Epithelial cell of esophagus (primary cell): Measurements from ENCODE around the gene PAX6.

Source experiments
- DNase-seq: peaks from one replicate; pipeline ENCODE4 v3.0.0; 2010; ENCODE audit warnings: low read depth
- H3K4me3 ChIP-seq: 2 replicates; pipeline ENCODE4 v1.5.1; 2011; ENCODE audit warnings: mild to moderate bottlenecking, low read length, control low read depth
- TF ChIP-seq, protein P1 (sequence below): IDR thresholded peaks from 2 replicates; pipeline ENCODE4 v1.5.1; 2011; ENCODE audit warnings: low read depth, mild to moderate bottlenecking, low read length, control low read depth, inconsistent platforms; ENCODE audit not compliant: insufficient read depth; ENCODE audit errors: missing control alignments

PAX6 gene

GRCh38 chr11:31790649-31791048, 20.5 kb downstream of the PAX6 start:
- DNase-seq, result no peak
- TF ChIP-seq, protein P1, sequence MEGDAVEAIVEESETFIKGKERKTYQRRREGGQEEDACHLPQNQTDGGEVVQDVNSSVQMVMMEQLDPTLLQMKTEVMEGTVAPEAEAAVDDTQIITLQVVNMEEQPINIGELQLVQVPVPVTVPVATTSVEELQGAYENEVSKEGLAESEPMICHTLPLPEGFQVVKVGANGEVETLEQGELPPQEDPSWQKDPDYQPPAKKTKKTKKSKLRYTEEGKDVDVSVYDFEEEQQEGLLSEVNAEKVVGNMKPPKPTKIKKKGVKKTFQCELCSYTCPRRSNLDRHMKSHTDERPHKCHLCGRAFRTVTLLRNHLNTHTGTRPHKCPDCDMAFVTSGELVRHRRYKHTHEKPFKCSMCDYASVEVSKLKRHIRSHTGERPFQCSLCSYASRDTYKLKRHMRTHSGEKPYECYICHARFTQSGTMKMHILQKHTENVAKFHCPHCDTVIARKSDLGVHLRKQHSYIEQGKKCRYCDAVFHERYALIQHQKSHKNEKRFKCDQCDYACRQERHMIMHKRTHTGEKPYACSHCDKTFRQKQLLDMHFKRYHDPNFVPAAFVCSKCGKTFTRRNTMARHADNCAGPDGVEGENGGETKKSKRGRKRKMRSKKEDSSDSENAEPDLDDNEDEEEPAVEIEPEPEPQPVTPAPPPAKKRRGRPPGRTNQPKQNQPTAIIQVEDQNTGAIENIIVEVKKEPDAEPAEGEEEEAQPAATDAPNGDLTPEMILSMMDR, result no peak
- H3K4me3 ChIP-seq, result no peak overlapping the region

DNA sequence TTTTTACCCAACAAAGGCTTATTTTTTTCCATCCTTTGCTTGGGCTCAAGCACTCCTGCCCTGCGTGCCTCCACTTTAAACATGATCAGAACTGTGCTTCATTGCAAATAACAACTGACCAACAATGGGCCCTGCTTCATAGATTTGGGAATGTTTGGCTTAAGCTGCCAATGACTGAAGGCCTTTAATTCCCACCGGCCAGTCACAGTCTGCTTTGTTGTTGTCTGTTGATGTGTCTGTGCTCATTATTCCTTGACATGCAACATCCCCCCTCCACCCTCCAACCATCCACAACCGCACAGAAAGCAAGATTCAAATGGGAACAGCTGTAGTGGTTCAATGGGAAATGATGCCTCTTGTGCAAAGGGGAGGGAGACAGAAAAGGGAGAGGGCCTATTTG, 23.0 kb downstream of the PAX6 start:
- DNase-seq, result no peak
- H3K4me3 ChIP-seq, result no peak overlapping the region

GRCh38 chr11:31786996-31787685, 24.0 kb downstream of the PAX6 start:
- no peak for DNase-seq
- TF ChIP-seq, protein P1, result no peak
- H3K4me3 ChIP-seq, result no peak overlapping the region

More for the DNA sequence above, 23.0 kb downstream of the PAX6 start:
- TF ChIP-seq, protein P1, result no peak

DNA sequence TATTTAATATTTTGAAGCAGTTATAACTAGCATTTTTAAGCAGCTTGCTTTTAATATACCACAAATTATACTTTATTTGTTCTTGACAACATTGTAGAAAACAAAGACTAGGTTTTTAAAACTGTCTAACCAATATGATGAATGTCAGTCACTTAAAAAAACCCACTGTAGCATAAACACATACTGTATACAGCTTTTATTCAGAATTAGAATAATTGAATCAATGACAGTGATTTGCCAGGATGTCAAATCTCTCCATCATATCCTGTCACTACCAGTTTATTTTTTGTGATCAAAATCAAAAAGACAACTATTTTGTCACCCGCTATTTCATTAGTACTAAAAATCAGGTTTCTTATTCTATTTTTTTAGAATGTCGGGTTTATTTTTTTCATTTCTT, 26.5 kb downstream of the PAX6 start:
- TF ChIP-seq, protein P1, result no peak
- no peak overlapping the region for H3K4me3 ChIP-seq
- no peak for DNase-seq

DNA sequence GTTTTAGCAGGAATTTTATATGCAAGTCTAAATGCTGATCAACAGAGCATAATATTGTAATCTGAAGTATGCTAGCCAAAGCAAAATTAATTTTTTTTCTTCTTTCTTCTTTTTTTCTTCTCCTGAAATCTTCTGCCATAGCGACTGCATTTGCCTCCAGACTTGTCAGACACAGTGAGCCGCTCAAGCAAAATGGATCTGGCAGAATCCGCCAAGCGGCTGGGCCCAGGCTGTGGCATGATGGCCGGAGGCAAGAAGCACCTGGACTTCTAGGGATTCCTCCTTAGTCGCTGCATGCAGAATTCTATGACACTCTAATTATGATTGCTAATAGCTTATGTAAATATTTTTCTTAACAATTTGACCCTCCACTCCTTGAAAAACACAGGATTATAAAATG, 27.9 kb downstream of the PAX6 start:
- TF ChIP-seq, protein P1, result no peak

GRCh38 chr11:31782257-31782656, 28.9 kb downstream of the PAX6 start:
- DNase-seq, result no peak
- TF ChIP-seq, protein P1, result no peak
- H3K4me3 ChIP-seq, result no peak overlapping the region

More for the DNA sequence above, 27.9 kb downstream of the PAX6 start:
- no peak for DNase-seq
- no peak overlapping the region for H3K4me3 ChIP-seq

DNA sequence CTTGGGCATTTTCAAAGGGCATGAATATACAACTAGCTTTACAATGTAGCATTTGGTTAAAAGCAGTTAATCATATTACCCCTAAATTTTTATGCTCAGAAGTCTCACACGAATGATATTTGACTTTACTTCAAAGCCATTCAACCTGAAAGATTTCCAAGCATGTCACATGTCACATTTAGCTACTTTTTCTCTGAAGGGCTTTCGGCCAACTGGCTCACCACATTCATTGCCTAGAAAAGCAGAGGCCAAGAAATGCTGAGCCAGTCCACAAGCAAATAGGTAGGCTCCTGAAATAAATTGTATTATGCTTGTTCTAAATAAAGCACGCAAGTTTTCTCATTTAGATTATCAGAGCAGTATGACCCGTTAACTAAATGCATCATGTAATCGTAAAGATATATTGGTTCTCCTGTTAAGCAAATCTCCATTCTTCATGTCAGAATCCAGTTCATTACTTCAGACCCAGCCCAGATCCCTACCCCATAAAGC, 30.6 kb downstream of the PAX6 start:
- DNase-seq, result no peak
- no peak overlapping the region for H3K4me3 ChIP-seq
- TF ChIP-seq, protein P1, result no peak
